GM18526 (cell line): Measurements from ENCODE around the gene RERE.

Experiments used
- POLR2A ChIP-seq: IDR thresholded peaks from 3 replicates; pipeline ENCODE4 v1.6.1; 2011; ENCODE audit not compliant: insufficient read length; ENCODE audit errors: extremely low read depth

Gene RERE

GRCh38 chr1:8443558-8444194 lies 373.8 kb downstream of the RERE start:
- TF ChIP-seq POLR2A: no peak

GRCh38 chr1:8441426-8441825 lies 376.0 kb downstream of the RERE start:
- TF ChIP-seq POLR2A: no peak

- no peak for TF ChIP-seq POLR2A
Measured at GRCh38 chr1:8439015-8439702, 378.3 kb downstream of the RERE start.

- TF ChIP-seq POLR2A: no peak
Measured at GRCh38 chr1:8438489-8438888, 379.0 kb downstream of the RERE start.

GRCh38 chr1:8437347-8437746 lies 380.1 kb downstream of the RERE start:
- no peak for TF ChIP-seq POLR2A

- no peak for TF ChIP-seq POLR2A
Measured at GRCh38 chr1:8435569-8436071, 381.8 kb downstream of the RERE start.

- no peak for TF ChIP-seq POLR2A
Measured at GRCh38 chr1:8434101-8434500, 383.3 kb downstream of the RERE start.

GRCh38 chr1:8431784-8432183 lies 385.7 kb downstream of the RERE start:
- TF ChIP-seq POLR2A: no peak

- TF ChIP-seq POLR2A: no peak
Measured at GRCh38 chr1:8431019-8431418, 386.4 kb downstream of the RERE start.

GRCh38 chr1:8430476-8430875 lies 387.0 kb downstream of the RERE start:
- TF ChIP-seq POLR2A: no peak

GRCh38 chr1:8429549-8430110 lies 387.8 kb downstream of the RERE start:
- TF ChIP-seq POLR2A: no peak

GRCh38 chr1:8428441-8428840 lies 389.0 kb downstream of the RERE start:
- no peak for TF ChIP-seq POLR2A

- TF ChIP-seq POLR2A: no peak
Measured at GRCh38 chr1:8427986-8428385, 389.5 kb downstream of the RERE start.

- no peak for TF ChIP-seq POLR2A
Measured at GRCh38 chr1:8427493-8427892, 389.9 kb downstream of the RERE start.

GRCh38 chr1:8426996-8427395 lies 390.4 kb downstream of the RERE start:
- no peak for TF ChIP-seq POLR2A

- TF ChIP-seq POLR2A: no peak
Measured at GRCh38 chr1:8425781-8426161, 391.7 kb downstream of the RERE start.
